ENCODE results near the gene CALY.
"Not testable (repeated sequence)": the region's sequence is repeated elsewhere in the genome, so short reads cannot be mapped to it uniquely, and the experiment has no call there.

The CALY gene

DNA sequence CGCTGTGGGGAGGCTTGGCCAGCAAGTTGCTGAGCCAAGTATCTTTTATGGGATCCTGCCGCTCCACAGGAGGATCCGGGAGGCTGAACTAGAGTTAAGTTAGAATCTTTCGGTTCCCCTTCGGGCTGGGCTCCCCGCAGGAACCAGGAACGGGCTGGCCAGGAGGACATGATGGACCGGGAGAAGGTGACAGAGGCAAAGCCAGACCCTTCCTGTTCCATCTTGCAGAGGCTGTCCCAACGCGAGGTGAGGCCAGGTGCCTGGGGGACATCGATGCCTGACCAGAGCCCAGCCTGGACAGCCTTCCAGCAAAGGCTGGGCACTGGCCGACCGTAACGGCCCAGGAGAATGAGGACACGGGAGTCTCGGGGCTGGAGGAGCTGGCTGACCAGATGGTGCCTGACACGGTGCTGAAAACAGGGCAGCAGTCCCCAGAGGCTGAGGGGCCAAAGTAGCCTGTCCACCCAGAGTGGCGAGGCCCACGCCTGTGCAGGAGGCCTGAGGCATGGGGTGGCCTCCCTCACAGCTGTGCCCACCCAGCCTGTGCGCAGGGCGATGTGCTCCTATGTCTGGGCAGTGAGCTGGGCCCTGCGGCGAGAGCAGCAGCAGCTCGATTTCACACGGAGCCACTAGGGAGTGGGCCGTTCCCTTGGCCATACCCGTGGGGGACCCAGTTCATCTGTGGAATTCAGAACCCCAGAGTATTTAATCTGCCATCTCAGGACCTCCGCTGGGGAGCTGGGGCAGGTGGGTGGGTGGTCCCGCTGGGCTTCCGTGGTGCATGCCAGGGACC lies 40.5 kb upstream of the CALY start:
- Histone ChIP-seq H3K36me3 (ENCODE audit: control insufficient read depth, insufficient read depth, low read length) (no peaks in the 10 kb centered on the region), H3K9me3 (ENCODE audit: control insufficient read depth, low read length) (no peaks in the 10 kb centered on the region), H3K27ac (ENCODE audit: insufficient read depth, low read depth, low read length, poor library complexity, severe bottlenecking) (no peak overlapping the region), H3K27me3 (ENCODE audit: control insufficient read depth, insufficient read depth, low read length, poor library complexity, severe bottlenecking) (peaks cover 61% of the 10 kb centered on the region), H3K4me3 (ENCODE audit: insufficient read depth, low read depth, low read length) (no peak overlapping the region), H3K4me1 (ENCODE audit: control insufficient read depth, insufficient read depth, low read length) (peaks cover 4% of the 10 kb centered on the region)
- WGBS, 2 experiments: 88% methylated on average over 30 of the region's 30 CpGs

DNA sequence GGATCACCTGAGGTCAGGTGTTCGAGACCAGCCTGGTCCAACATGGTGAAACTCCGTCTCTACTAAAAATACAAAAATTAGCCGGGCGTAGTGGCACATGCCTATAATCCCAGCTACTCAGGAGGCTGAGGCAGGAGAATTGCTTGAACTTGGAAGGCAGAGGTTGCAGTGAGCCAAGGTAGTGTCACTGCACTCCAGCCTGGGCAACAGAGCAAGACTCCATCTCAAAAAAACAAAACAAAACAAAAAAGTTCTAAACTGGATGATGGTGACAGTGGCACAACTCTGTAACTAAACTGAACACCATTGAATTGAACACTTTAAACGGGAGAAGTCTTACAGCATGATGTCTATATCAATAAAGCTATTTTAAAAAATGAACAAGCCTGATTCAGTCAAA lies 39.5 kb upstream of the CALY start:
- 89 to 91% methylated on average over 5 of the region's 5 CpGs for WGBS, 2 experiments
- not testable (repeated sequence) for H3K9me3 ChIP-seq (ENCODE audit: control insufficient read depth, low read length); H3K36me3 ChIP-seq (ENCODE audit: control insufficient read depth, insufficient read depth, low read length); H3K4me3 ChIP-seq (ENCODE audit: insufficient read depth, low read depth, low read length); H3K4me1 ChIP-seq (ENCODE audit: control insufficient read depth, insufficient read depth, low read length); H3K27ac ChIP-seq (ENCODE audit: insufficient read depth, low read depth, low read length, poor library complexity, severe bottlenecking)
- peaks cover 61% of the 10 kb centered on the region for H3K27me3 ChIP-seq (ENCODE audit: control insufficient read depth, insufficient read depth, low read length, poor library complexity, severe bottlenecking)

DNA sequence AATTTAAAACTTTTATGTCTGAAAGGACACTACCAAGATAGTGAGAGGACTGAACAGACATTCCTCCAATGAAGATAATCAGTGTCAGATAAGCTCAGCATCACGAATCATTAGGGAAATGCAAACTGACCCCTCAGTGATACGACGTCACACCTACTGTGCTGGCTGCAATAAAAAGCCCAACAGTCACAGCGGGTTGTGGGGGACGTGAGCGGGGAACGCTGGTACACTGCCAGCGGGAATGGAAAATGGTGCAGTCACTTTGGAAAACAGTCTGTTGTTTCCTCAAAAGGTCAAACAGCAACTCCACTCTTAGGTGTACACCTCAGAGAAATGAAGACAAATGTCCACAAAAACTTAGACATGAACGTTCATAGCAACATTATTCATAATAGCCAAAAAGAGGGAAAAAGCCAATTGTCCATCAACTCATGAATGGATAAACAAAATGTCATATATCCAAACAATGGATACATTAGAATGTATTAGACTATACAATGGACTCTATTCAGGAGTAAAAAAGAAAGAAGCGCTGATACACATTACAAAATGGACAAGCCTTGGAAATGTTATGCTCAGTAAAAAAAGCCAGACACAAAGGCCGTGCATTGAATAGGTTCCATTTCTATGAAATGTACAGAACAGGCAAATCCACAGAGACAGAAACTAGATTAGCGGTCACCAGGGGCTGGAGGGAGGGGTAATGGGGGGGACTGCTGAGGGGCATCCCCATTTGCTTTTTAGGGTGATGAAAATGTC lies 38.8 kb upstream of the CALY start:
- Histone ChIP-seq H3K9me3 (ENCODE audit: control insufficient read depth, low read length) (no peaks in the 10 kb centered on the region), H3K36me3 (ENCODE audit: control insufficient read depth, insufficient read depth, low read length) (peaks cover 8% of the 10 kb centered on the region), H3K4me1 (ENCODE audit: control insufficient read depth, insufficient read depth, low read length) (peaks cover 5% of the 10 kb centered on the region), H3K4me3 (ENCODE audit: insufficient read depth, low read depth, low read length) (no peak overlapping the region), H3K27ac (ENCODE audit: insufficient read depth, low read depth, low read length, poor library complexity, severe bottlenecking) (no peak overlapping the region), H3K27me3 (ENCODE audit: control insufficient read depth, insufficient read depth, low read length, poor library complexity, severe bottlenecking) (peaks cover 61% of the 10 kb centered on the region)
- 72 to 75% methylated on average over 12 of the region's 12 CpGs for WGBS, 2 experiments

DNA sequence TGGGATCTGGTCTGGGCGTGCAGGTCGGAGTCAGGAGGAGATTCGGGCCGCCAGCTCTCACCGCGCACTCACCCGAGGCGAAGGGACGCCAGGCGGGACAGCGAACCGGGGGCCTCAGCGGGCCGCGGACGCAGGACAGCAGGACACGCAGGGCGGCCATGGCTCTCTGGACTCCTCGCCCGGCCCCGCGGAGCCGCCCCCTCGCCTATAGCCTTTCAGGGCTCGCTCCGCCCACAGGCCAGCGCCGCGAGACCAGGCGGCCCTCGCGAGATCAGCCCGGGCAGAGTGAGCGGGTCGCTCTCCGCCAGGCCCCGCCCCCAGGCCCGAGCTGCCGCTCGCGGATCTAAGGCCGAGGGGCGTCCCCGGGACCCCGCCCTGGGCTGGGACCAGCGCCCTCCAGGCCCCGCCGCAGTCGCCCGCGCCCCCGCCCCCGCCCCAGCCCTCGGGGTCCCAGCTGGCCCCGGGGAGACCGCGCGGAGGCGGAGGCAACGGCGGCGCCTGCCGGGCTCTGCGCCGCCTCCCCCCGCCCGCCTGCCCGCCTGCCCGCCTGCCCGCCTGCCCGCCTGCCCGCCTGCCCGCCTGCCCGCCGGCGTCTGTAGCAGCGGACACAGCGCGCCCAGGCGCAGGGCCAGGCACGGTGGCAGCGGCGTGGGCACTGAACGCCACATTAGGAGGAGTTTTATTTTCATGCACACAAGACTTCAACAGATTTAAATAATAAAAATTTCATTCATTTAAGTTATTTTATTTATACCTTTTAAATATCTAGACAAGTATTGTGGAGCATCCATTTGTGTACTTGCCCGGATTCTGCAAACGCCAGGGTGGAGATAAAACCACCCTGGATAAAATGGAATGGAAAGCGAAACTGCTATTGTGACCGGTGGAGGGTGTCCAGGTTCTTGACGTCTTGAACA lies 36.7 kb upstream of the CALY start, which contains the start of gene ECHS1:
TSS of gene ECHS1 (minus strand) at position 181 of the 917 bp plus-strand sequence. CDS start at position 160, 21 bp downstream.
- H3K27me3 ChIP-seq (ENCODE audit: control insufficient read depth, insufficient read depth, low read length, poor library complexity, severe bottlenecking): peaks cover 45% of the 10 kb centered on the region
- H3K4me1 ChIP-seq (ENCODE audit: control insufficient read depth, insufficient read depth, low read length): peaks cover 5% of the 10 kb centered on the region
- H3K9me3 ChIP-seq (ENCODE audit: control insufficient read depth, low read length): no peaks in the 10 kb centered on the region
- peaks cover 23% of the 10 kb centered on the region for H3K36me3 ChIP-seq (ENCODE audit: control insufficient read depth, insufficient read depth, low read length)
- 5% methylated on average over 88 of the region's 89 CpGs for WGBS, 2 experiments
- H3K27ac ChIP-seq (ENCODE audit: insufficient read depth, low read depth, low read length, poor library complexity, severe bottlenecking): no peak within 1 kb of the TSS
- peak within 1 kb of the TSS; percentile 73 for H3K4me3 ChIP-seq (ENCODE audit: insufficient read depth, low read depth, low read length)

DNA sequence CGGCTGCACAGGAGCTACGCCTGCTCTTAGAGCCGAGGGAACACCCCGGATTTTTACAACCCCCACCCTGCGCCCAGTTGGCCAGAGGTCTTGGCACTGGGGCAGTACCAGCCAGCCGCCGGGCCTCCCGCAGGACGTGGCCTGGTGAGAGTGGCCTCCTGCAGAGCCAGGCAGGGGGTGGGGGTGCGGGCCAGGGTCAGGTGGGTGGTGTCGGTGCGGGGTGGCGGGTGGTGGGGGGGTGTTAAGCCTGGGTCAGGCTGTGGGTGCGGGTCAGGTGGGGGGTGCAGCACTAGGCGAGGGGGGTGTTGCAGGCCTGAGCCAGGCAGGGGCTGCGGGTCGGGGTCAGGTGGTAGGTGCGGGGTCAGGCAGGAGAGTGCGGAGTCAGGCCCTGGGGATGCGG lies 35.8 kb upstream of the CALY start:
- 55 to 57% methylated on average over 17 to 20 of the region's 20 CpGs for WGBS, 2 experiments
- Histone ChIP-seq H3K9me3 (ENCODE audit: control insufficient read depth, low read length) (no peaks in the 10 kb centered on the region), H3K27ac (ENCODE audit: insufficient read depth, low read depth, low read length, poor library complexity, severe bottlenecking) (no peak overlapping the region), H3K27me3 (ENCODE audit: control insufficient read depth, insufficient read depth, low read length, poor library complexity, severe bottlenecking) (peaks cover 36% of the 10 kb centered on the region), H3K4me1 (ENCODE audit: control insufficient read depth, insufficient read depth, low read length) (peaks cover 5% of the 10 kb centered on the region), H3K36me3 (ENCODE audit: control insufficient read depth, insufficient read depth, low read length) (peaks cover 28% of the 10 kb centered on the region), H3K4me3 (ENCODE audit: insufficient read depth, low read depth, low read length) (peak overlapping the region; percentile 73)

DNA sequence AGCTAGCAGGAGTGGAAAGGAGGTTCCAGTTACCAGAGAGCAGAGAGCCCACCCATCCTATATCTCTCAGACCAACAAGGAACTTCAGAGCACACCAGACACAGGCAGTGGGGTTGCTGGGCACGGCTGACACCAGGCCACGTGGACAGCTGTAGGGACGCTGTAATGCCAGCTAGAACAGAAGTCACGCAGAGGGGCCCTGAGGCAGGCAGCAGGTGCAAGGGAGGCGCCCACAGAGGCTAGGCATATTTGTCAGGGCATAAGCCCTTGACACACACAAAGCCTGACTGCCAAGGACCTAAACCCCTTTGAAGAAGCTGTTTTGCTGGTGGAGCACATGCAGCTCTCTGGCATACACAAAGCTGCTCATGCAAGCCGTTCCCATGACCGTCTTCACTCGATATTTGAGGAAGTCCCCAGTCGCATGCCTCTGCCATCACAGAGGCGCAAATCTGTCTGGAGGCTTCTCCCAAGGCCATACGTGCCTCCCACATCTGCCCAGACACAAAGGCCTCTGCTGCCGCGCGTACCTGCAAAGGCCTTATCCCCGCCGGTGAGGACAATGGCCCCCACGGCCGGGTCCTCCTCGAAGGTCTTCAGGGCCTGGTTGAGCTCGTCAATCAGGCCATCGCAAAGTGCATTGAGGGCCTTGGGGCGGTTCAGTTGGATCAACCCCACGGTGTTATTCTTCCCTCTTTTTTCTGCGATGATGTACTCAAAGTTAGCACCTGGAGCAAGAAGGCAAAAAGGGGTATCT lies 33.5 kb upstream of the CALY start:
- WGBS, 2 experiments: 95% methylated on average over 24 of the region's 24 CpGs
- H3K4me3 ChIP-seq (ENCODE audit: insufficient read depth, low read depth, low read length): no peak overlapping the region
- H3K27me3 ChIP-seq (ENCODE audit: control insufficient read depth, insufficient read depth, low read length, poor library complexity, severe bottlenecking): peaks cover 13% of the 10 kb centered on the region
- no peak overlapping the region for H3K27ac ChIP-seq (ENCODE audit: insufficient read depth, low read depth, low read length, poor library complexity, severe bottlenecking)
- peaks cover 5% of the 10 kb centered on the region for H3K4me1 ChIP-seq (ENCODE audit: control insufficient read depth, insufficient read depth, low read length)
- H3K36me3 ChIP-seq (ENCODE audit: control insufficient read depth, insufficient read depth, low read length): peaks cover 46% of the 10 kb centered on the region
- H3K9me3 ChIP-seq (ENCODE audit: control insufficient read depth, low read length): no peaks in the 10 kb centered on the region

DNA sequence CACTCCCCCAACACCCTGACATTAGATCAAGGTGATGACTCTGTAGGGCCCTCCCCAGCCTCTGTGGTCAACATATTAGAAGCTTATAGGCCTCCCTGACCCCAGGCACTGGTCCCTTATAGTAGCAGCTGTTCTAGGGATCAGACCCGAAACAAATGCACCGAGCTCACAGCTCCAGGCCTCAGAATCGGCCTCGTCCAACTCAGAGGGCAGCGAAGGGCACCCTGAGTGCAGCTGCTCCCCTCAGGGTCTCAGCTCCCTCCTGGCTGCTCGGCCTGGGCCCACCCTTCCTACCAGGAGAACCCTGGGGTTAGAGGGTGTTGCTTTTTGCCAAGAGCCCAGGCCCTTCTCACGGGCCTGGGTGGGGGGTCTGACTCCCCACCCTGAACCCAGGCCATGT lies 31.5 kb upstream of the CALY start:
- no peaks in the 10 kb centered on the region for H3K27me3 ChIP-seq (ENCODE audit: control insufficient read depth, insufficient read depth, low read length, poor library complexity, severe bottlenecking)
- H3K27ac ChIP-seq (ENCODE audit: insufficient read depth, low read depth, low read length, poor library complexity, severe bottlenecking): no peak overlapping the region
- 93 to 94% methylated on average over 7 of the region's 7 CpGs for WGBS, 2 experiments
- H3K36me3 ChIP-seq (ENCODE audit: control insufficient read depth, insufficient read depth, low read length): peaks cover 53% of the 10 kb centered on the region
- peaks cover 5% of the 10 kb centered on the region for H3K4me1 ChIP-seq (ENCODE audit: control insufficient read depth, insufficient read depth, low read length)
- no peaks in the 10 kb centered on the region for H3K9me3 ChIP-seq (ENCODE audit: control insufficient read depth, low read length)
- no peak overlapping the region for H3K4me3 ChIP-seq (ENCODE audit: insufficient read depth, low read depth, low read length)

DNA sequence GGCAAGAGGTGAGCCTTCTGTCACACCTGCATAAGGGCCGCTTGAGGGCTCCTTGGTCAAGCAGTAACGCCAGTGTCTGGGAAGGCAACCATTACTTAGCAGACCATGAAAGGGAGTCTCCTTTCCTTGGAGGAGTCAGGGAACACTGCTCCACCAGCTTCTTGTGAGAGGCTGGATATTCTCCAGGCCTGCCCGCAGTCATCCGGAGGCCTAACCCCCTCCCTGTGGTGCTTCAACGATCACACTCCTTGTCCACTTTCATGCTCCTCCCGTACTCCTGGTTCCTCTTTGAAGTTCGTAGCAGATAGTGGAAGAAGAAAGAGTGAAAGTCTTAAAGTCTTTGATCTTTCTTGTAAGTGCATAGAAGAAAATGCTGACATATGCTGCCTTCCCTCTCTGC lies 30.8 kb upstream of the CALY start:
- not testable (repeated sequence) for H3K27me3 ChIP-seq (ENCODE audit: control insufficient read depth, insufficient read depth, low read length, poor library complexity, severe bottlenecking); H3K4me3 ChIP-seq (ENCODE audit: insufficient read depth, low read depth, low read length); H3K4me1 ChIP-seq (ENCODE audit: control insufficient read depth, insufficient read depth, low read length); H3K27ac ChIP-seq (ENCODE audit: insufficient read depth, low read depth, low read length, poor library complexity, severe bottlenecking); H3K9me3 ChIP-seq (ENCODE audit: control insufficient read depth, low read length)
- whole genome bisulfite sequencing, 2 experiments: 80 to 100% methylated on average over 1 of the region's 7 CpGs
- peaks cover 59% of the 10 kb centered on the region for H3K36me3 ChIP-seq (ENCODE audit: control insufficient read depth, insufficient read depth, low read length)

DNA sequence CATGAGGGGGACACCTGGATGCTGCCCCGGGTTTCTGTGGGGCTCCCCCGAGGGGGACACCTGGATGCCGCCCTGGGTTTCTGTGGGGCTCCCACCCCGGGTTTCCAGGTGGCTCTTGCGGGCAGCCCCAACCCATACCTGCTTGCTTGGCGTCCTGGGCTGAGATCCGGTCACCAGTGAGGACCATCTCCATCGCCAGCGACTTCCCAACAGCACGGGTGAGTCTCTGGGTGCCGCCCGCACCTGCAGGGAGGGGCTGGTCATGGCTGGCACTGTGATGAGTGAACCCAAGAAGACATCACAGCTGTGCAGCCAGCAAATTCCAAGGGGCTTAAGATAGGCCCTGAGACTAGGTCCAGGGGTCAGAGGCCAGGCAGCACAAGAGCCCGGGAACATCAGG lies 30.1 kb upstream of the CALY start:
- H3K4me3 ChIP-seq (ENCODE audit: insufficient read depth, low read depth, low read length): no peak overlapping the region
- H3K4me1 ChIP-seq (ENCODE audit: control insufficient read depth, insufficient read depth, low read length): no peaks in the 10 kb centered on the region
- H3K27me3 ChIP-seq (ENCODE audit: control insufficient read depth, insufficient read depth, low read length, poor library complexity, severe bottlenecking): no peaks in the 10 kb centered on the region
- peaks cover 62% of the 10 kb centered on the region for H3K36me3 ChIP-seq (ENCODE audit: control insufficient read depth, insufficient read depth, low read length)
- 96 to 97% methylated on average over 13 of the region's 13 CpGs for WGBS, 2 experiments
- no peak overlapping the region for H3K27ac ChIP-seq (ENCODE audit: insufficient read depth, low read depth, low read length, poor library complexity, severe bottlenecking)
- no peaks in the 10 kb centered on the region for H3K9me3 ChIP-seq (ENCODE audit: control insufficient read depth, low read length)
